ENCODE measurements around the gene HMCN1.

HMCN1 gene

DNA sequence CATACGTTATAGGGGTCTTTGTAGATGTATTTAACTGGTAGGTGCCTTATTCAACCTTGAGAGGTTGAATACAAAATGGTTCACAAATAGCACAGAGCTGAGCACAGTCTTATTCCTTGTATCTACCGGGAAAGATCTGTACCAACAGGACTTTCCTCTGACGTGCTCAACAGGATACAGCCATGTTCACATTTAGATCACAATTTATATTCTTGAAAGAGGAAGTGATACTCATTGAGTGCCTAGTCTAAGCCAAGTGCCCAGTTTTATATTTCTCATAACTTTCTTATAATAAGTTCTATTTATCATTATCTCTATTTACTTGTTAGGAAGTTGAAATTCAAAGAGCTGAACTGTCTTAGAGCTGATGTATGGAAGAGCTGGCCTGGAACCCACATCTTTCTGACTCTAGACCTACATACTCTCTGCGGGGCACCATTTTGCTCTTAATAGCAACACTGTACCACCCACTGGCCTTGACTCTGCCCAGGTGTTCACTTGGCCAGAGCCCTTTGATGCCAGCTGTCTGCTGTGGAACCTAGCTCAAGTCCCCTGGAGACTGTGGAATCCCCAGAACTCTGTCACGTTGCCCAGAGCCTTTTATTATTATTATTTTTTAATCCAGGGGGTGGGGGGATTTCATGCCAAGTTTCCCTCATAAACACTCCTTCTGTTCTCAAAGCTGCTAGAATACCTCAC, 484.6 kb downstream of the HMCN1 start:
- Histone ChIP-seq H3K9ac (no peak overlapping the region), H3K36me3 (ENCODE audit: insufficient read depth) (no peaks in the 10 kb centered on the region), H4K20me1 (ENCODE audit: insufficient read depth) (no peaks in the 10 kb centered on the region), H3K4me3 (IDR thresholded peaks at IDR 0.05; ENCODE audit: insufficient read depth, low read depth, low read length) (no peak overlapping the region), H3K79me2 (ENCODE audit: insufficient read depth, low read depth) (no peaks in the 10 kb centered on the region), H3K27me3 (ENCODE audit: insufficient read depth, low read depth) (no peaks in the 10 kb centered on the region), H3K4me2 (no peak overlapping the region), H3K4me1 (ENCODE audit: low read depth, poor library complexity, severe bottlenecking) (no peaks in the 10 kb centered on the region), H3K27ac (no peak overlapping the region), H2AFZ (ENCODE audit: low read depth) (no peak overlapping the region)
- TF ChIP-seq, protein P1, sequence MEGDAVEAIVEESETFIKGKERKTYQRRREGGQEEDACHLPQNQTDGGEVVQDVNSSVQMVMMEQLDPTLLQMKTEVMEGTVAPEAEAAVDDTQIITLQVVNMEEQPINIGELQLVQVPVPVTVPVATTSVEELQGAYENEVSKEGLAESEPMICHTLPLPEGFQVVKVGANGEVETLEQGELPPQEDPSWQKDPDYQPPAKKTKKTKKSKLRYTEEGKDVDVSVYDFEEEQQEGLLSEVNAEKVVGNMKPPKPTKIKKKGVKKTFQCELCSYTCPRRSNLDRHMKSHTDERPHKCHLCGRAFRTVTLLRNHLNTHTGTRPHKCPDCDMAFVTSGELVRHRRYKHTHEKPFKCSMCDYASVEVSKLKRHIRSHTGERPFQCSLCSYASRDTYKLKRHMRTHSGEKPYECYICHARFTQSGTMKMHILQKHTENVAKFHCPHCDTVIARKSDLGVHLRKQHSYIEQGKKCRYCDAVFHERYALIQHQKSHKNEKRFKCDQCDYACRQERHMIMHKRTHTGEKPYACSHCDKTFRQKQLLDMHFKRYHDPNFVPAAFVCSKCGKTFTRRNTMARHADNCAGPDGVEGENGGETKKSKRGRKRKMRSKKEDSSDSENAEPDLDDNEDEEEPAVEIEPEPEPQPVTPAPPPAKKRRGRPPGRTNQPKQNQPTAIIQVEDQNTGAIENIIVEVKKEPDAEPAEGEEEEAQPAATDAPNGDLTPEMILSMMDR (conservative IDR thresholded peaks at IDR 0.05; ENCODE audit: low read depth, low read length), result no peak

- Histone ChIP-seq H3K27ac (no peak overlapping the region), H3K79me2 (ENCODE audit: insufficient read depth, low read depth) (no peaks in the 10 kb centered on the region), H3K27me3 (ENCODE audit: insufficient read depth, low read depth) (no peaks in the 10 kb centered on the region), H3K9ac (no peak overlapping the region), H3K4me1 (ENCODE audit: low read depth, poor library complexity, severe bottlenecking) (no peaks in the 10 kb centered on the region), H3K36me3 (ENCODE audit: insufficient read depth) (no peaks in the 10 kb centered on the region), H3K4me3 (IDR thresholded peaks at IDR 0.05; ENCODE audit: insufficient read depth, low read depth, low read length) (no peak overlapping the region), H3K4me2 (no peak overlapping the region), H2AFZ (ENCODE audit: low read depth) (no peak overlapping the region), H4K20me1 (ENCODE audit: insufficient read depth) (no peaks in the 10 kb centered on the region)
- TF ChIP-seq, protein P1 (conservative IDR thresholded peaks at IDR 0.05; ENCODE audit: low read depth, low read length), result no peak
These were observed 485.9 kb downstream of the HMCN1 start for GRCh38 chr1:186220067-186220466.

DNA sequence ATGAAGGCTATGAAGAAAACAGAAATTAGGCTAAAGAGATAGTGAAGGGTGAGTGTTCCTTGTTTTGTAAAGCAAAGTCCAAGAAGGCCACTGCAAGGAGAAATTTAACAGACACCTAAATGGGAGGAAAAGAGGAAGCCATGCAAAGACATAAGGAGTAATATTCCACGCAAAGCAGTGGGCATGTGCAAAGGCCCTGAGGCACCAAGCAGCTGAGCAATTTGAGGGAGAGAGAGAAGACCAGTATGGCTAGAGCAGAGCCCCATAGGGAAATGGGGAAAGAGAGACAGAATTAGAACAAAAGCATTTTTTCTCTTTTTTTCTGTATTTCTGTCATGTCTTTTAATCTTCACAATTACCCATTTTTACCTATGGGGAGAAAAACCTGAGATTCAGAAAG, 486.7 kb downstream of the HMCN1 start:
- Histone ChIP-seq H3K4me1 (ENCODE audit: low read depth, poor library complexity, severe bottlenecking) (no peaks in the 10 kb centered on the region), H4K20me1 (ENCODE audit: insufficient read depth) (no peaks in the 10 kb centered on the region), H3K4me3 (IDR thresholded peaks at IDR 0.05; ENCODE audit: insufficient read depth, low read depth, low read length) (no peak overlapping the region), H3K27me3 (ENCODE audit: insufficient read depth, low read depth) (no peaks in the 10 kb centered on the region), H2AFZ (ENCODE audit: low read depth) (no peak overlapping the region), H3K27ac (no peak overlapping the region), H3K4me2 (no peak overlapping the region), H3K36me3 (ENCODE audit: insufficient read depth) (no peaks in the 10 kb centered on the region), H3K79me2 (ENCODE audit: insufficient read depth, low read depth) (no peaks in the 10 kb centered on the region), H3K9ac (no peak overlapping the region)
- TF ChIP-seq, protein P1 (conservative IDR thresholded peaks at IDR 0.05; ENCODE audit: low read depth, low read length), result no peak

- TF ChIP-seq, protein P1 (conservative IDR thresholded peaks at IDR 0.05; ENCODE audit: low read depth, low read length), result no peak
- H3K4me2 ChIP-seq, result no peak overlapping the region
- H3K27me3 ChIP-seq (ENCODE audit: insufficient read depth, low read depth), result no peaks in the 10 kb centered on the region
- no peaks in the 10 kb centered on the region for H3K36me3 ChIP-seq (ENCODE audit: insufficient read depth)
- H3K9ac ChIP-seq, result no peak overlapping the region
- no peak overlapping the region for H2AFZ ChIP-seq (ENCODE audit: low read depth)
- H3K27ac ChIP-seq, result no peak overlapping the region
- no peak overlapping the region for H3K4me3 ChIP-seq (IDR thresholded peaks at IDR 0.05; ENCODE audit: insufficient read depth, low read depth, low read length)
- H3K79me2 ChIP-seq (ENCODE audit: insufficient read depth, low read depth), result no peaks in the 10 kb centered on the region
- no peaks in the 10 kb centered on the region for H3K4me1 ChIP-seq (ENCODE audit: low read depth, poor library complexity, severe bottlenecking)
- no peaks in the 10 kb centered on the region for H4K20me1 ChIP-seq (ENCODE audit: insufficient read depth)
These were observed 490.9 kb downstream of the HMCN1 start for GRCh38 chr1:186225096-186225495.

Measured in KMS-11 (cell line).